ENCODE results near the gene ZNF358. TPM values are rescaled to one million over a fixed set of nuclear protein-coding genes. Genes with fewer than 3 reads are reported as not detected.

Gene ZNF358
- total RNA-seq, 1 donor from 2014 or later = 16.9 TPM

GRCh38 chr19:7545300-7545699 lies 29.4 kb downstream of the ZNF358 start:
- no peaks in the 10 kb centered on the region for H3K79me2 ChIP-seq (ENCODE audit: low read depth)
- H3K27me3 ChIP-seq = no peaks in the 10 kb centered on the region
- H3K4me3 Mint-ChIP-seq = no peak overlapping the region
- no peak overlapping the region for H3K9ac ChIP-seq
- TF ChIP-seq CTCF (IDR thresholded peaks at IDR 0.05) (no peak), EZH2phosphoT487 (IDR thresholded peaks at IDR 0.05) (no peak), EZH2 (IDR thresholded peaks at IDR 0.05) (no peak)
- peaks cover 6% of the 10 kb centered on the region for H3K27me3 Mint-ChIP-seq (ENCODE audit: insufficient read depth, low read depth)
- no peak overlapping the region for H3K4me2 ChIP-seq
- H3K4me1 Mint-ChIP-seq = no peaks in the 10 kb centered on the region
- H3K4me1 ChIP-seq = no peaks in the 10 kb centered on the region
- no peak overlapping the region for H2AFZ ChIP-seq (replicated peaks)
- H3K9me3 Mint-ChIP-seq = no peaks in the 10 kb centered on the region
- no peaks in the 10 kb centered on the region for H3F3A ChIP-seq (ENCODE audit: low read depth)
- H3K27ac Mint-ChIP-seq = no peak overlapping the region
- peaks cover 16% of the 10 kb centered on the region for H3K36me3 Mint-ChIP-seq
- no peaks in the 10 kb centered on the region for H3K9me3 ChIP-seq (ENCODE audit: low read depth)
- no peak overlapping the region for H3K4me3 ChIP-seq
- H3K36me3 ChIP-seq = no peaks in the 10 kb centered on the region
- no peaks in the 10 kb centered on the region for H4K20me1 ChIP-seq (ENCODE audit: low read depth)
- no peak overlapping the region for H3K27ac ChIP-seq
- DNase-seq (ENCODE audit: low spot score) = no peak

GRCh38 chr19:7545904-7546303 lies 30.0 kb downstream of the ZNF358 start:
- no peak overlapping the region for H3K27ac ChIP-seq
- H3K36me3 Mint-ChIP-seq = peaks cover 15% of the 10 kb centered on the region
- no peak for DNase-seq (ENCODE audit: low spot score)
- no peaks in the 10 kb centered on the region for H3K36me3 ChIP-seq
- no peaks in the 10 kb centered on the region for H3K9me3 ChIP-seq (ENCODE audit: low read depth)
- peak overlapping the region; percentile 42 for H3K4me3 Mint-ChIP-seq
- H3K4me3 ChIP-seq = no peak overlapping the region
- no peaks in the 10 kb centered on the region for H3K4me1 Mint-ChIP-seq
- H3K9me3 Mint-ChIP-seq = no peaks in the 10 kb centered on the region
- H3K27me3 ChIP-seq = no peaks in the 10 kb centered on the region
- H3K27me3 Mint-ChIP-seq (ENCODE audit: insufficient read depth, low read depth) = peaks cover 6% of the 10 kb centered on the region
- H3K4me1 ChIP-seq = no peaks in the 10 kb centered on the region
- H3K9ac ChIP-seq = no peak overlapping the region
- no peak overlapping the region for H3K4me2 ChIP-seq
- H2AFZ ChIP-seq (replicated peaks) = no peak overlapping the region
- no peaks in the 10 kb centered on the region for H4K20me1 ChIP-seq (ENCODE audit: low read depth)
- H3K27ac Mint-ChIP-seq = no peak overlapping the region
- peaks cover 4% of the 10 kb centered on the region for H3F3A ChIP-seq (ENCODE audit: low read depth)
- TF ChIP-seq EZH2phosphoT487 (IDR thresholded peaks at IDR 0.05) (no peak), EZH2 (IDR thresholded peaks at IDR 0.05) (no peak), CTCF (IDR thresholded peaks at IDR 0.05) (no peak)
- no peaks in the 10 kb centered on the region for H3K79me2 ChIP-seq (ENCODE audit: low read depth)

- Histone ChIP-seq H3K4me1 (no peaks in the 10 kb centered on the region), H3K9me3 (ENCODE audit: low read depth) (no peaks in the 10 kb centered on the region), H3K79me2 (ENCODE audit: low read depth) (no peaks in the 10 kb centered on the region)
Observed at GRCh38 chr19:7547159-7547558, 31.3 kb downstream of the ZNF358 start.

More at GRCh38 chr19:7547159-7547558, 31.3 kb downstream of the ZNF358 start:
- no peak overlapping the region for H3K4me2 ChIP-seq
- peaks cover 4% of the 10 kb centered on the region for H3K27me3 Mint-ChIP-seq (ENCODE audit: insufficient read depth, low read depth)
- H2AFZ ChIP-seq (replicated peaks) = no peak overlapping the region
- no peaks in the 10 kb centered on the region for H3K9me3 Mint-ChIP-seq
- H3K27ac ChIP-seq = no peak overlapping the region
- no peak overlapping the region for H3K27ac Mint-ChIP-seq
- no peaks in the 10 kb centered on the region for H4K20me1 ChIP-seq (ENCODE audit: low read depth)
- H3K4me3 Mint-ChIP-seq = no peak overlapping the region
- no peaks in the 10 kb centered on the region for H3K27me3 ChIP-seq
- no peaks in the 10 kb centered on the region for H3K36me3 ChIP-seq
- DNase-seq (ENCODE audit: low spot score) = no peak
- no peak overlapping the region for H3K9ac ChIP-seq
- H3K36me3 Mint-ChIP-seq = peaks cover 15% of the 10 kb centered on the region
- H3K4me3 ChIP-seq = no peak overlapping the region
- H3K4me1 Mint-ChIP-seq = peaks cover 4% of the 10 kb centered on the region
- TF ChIP-seq EZH2 (IDR thresholded peaks at IDR 0.05) = no peak
- no peak for TF ChIP-seq EZH2phosphoT487 (IDR thresholded peaks at IDR 0.05)
- TF ChIP-seq CTCF (IDR thresholded peaks at IDR 0.05) = no peak
- H3F3A ChIP-seq (ENCODE audit: low read depth) = peaks cover 7% of the 10 kb centered on the region

Measured in neural progenitor cell (in vitro differentiated cells).